ENCODE measurements around the gene IGDCC3.

The IGDCC3 gene

GRCh38 chr15:65326818-65327217, 51.0 kb downstream of the IGDCC3 start:
- DNase-seq (ENCODE audit: low read depth) = no peak

- DNase-seq (ENCODE audit: low read depth) = no peak
Observed at GRCh38 chr15:65326117-65326526, 51.7 kb downstream of the IGDCC3 start.

GRCh38 chr15:65323071-65323511, 54.7 kb downstream of the IGDCC3 start:
- no peak for DNase-seq (ENCODE audit: low read depth)

DNA sequence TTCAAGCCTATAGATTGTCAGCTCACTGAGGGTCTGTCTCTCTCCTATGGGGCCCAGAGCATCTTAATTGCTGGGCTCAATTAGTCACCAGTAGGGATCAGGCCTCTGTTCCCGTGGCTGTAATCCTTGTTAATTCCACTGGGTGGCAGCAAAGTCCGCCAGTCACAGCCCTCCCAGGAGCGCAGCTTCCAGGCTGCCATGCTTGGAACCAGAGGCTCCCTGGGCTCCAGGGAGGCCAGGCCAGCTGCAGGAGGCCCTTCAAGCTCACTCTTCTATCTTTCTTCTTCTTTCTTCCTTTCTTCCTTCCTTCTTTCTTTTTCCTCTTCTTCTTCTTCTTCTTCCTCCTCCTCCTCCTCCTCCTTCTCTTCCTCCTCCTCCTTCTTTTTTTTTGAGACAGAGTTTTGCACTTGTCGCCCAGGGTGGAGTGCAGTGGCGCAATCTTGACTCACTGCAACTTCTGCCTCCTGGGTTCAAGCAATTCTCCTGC, 58.9 kb downstream of the IGDCC3 start:
- peak; percentile 60 for DNase-seq (ENCODE audit: low read depth)

- DNase-seq (ENCODE audit: low read depth) = no peak
Observed at GRCh38 chr15:65312400-65312916, 65.3 kb downstream of the IGDCC3 start.

DNA sequence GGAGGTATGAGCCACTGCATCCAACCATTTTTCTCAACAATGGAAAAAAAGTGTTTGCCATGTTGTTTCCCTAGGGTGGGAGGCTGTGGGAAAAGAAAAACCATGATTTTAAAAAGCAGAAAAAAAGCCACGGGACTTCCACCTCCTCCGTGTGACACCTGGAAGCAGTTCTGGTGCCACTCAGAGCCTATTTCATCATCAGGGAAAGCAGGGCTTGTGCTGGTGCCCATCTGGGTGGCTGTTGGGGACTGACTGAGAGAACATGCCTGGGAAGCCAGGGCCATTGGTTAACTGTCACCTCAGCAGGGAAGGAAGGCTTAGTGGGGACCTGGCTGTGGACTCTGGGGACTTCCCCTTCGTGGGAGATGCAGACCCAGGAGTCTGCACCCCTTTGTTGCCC, 66.0 kb downstream of the IGDCC3 start:
- DNase-seq (ENCODE audit: low read depth) = no peak

DNA sequence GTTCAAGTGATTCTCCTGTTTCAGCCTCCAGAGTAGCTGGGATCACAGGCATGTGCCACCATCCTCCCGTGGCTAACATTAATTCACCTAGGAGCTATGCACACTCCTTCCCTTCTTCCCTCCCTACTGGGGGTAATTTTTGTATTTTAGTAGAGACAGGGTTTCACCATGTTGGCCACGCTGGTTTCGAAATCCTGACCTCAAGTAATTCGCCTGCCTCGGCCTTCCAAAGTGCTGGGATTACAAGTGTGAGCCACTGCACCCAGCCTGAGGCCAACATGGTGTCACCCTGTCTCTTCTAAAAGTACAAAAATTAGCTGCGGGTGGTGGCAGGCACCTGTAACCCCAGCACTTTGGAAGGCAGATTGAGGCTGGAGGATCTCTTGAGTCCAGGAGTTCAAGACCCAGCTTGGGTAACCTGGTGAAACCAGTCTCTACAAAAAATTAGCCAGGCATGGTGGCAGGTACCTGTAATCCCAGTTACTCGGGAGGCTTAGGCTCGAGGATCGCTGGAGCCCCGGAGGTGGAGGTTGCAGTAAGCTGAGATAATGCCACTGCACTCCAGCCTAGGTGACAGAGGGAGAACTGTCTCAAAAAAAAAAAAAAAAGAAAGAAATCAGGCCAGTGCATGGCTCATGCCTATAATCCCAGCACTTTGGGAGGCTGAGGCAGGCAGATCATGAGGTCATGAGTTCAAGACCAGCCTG, 67.2 kb downstream of the IGDCC3 start:
- DNase-seq (ENCODE audit: low read depth) = no peak

DNA sequence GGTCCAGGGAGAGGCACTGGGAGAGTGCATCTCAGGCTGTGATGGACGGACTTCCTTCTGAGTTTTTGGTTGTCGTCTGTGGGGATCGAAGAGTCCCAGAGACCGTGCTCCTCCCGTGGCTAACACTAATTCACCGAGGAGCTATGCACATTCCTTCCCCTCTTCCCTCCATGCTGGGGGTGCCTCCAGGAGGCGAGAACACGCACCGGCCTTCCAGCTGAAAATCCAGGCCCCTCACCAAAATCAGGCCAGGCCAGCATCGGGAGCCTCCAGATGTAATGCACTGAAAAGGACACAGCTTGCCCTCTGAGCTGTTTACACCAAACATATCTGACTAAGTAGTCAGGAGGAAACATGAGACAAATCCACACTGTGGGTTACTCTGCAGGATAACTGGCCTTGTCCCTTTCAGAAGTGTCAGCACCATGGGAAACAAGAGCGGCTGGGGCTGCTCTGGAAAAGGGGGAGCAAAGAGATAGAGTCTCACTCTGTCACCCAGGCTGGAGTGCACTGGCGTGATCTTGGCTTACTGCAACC, 67.9 kb downstream of the IGDCC3 start:
- DNase-seq (ENCODE audit: low read depth) = no peak

DNA sequence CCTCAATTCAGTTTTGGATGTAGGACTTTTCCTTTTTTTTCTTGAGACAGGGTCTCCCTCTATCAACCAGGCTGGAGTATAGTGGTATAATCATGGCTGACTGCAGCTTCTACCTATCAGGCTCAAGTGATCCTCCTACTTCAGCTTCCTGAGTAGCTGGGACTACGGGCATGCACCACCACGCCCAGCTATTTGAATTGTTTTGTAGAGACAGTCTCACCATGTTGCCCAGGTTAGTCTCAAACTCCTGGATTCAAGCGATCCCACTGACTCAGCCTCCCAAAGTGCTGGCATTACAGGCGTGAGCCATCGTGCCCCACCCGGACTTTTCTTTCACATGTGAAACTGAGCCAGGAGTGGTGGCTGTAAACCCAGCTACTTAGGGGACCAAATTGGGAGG, 69.8 kb downstream of the IGDCC3 start:
- no peak for DNase-seq (ENCODE audit: low read depth)

DNA sequence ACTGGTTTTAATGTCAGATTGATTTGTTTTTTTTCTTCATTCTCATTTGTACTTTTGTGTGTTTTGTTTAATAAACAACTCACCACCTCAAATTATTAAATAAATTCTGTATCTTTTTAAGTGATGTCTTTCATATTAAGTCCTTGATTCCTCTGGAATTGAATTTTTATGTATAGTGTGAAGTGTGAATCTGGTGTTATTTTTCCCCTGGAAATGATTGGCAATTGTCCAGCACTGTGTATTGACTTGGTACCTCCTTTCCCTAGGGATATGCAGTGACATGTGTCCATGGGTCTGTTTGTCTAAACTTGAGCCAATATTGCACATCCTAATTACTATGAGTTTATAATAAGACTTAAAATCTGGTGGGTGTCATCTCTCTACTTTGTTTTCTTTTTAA, 71.3 kb downstream of the IGDCC3 start:
- no peak for DNase-seq (ENCODE audit: low read depth)

DNA sequence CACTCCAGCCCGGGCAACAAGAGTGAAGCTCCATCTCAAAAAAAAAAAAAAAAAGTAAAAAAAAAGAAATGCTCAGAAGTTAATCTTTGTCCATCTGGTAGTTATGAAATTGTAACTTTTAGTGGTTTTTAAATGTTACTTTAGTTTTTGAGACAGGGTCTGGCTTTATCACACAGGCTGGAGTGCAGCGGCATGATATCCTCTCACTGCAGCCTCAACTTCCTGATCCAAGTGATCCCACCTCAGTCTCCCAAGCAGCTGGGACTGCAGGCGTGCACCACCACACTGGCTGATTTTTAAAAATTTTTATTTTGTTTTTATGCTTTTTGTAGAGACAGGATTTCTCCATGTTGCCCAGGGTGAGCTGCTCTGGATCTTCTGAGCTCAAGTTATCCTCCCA, 72.0 kb downstream of the IGDCC3 start:
- no peak for DNase-seq (ENCODE audit: low read depth)

DNA sequence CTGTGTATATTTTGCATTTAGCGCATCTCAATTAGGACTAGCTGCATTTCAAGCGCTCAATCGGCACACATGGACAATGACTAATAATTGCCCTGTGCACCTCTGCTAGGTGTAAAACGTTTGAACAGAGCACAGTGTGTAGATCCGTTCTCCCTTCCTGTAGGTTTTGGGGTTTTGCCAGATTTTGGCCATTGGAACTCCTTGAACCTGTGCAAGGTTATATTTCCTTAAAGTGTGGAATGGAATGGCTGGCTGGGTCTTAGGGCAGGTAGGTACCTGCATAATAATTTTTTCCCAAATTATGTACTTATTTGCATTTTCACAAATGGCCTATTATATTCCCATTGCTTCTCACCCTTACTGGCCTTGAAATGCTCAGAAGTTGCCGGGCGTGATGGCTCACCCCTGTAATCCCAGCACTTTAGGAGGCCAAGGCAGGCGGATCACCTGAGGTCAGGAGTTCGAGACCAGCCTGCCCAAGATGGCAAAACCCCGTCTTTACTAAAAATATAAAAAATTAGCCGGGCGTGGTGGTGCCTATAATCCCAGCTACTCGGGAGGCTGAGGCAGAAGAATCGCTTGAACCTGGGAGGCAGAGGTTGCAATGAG, 72.5 kb downstream of the IGDCC3 start:
- DNase-seq (ENCODE audit: low read depth) = no peak

- DNase-seq (ENCODE audit: low read depth) = peak; percentile 73
Observed at GRCh38 chr15:65304381-65305149, 73.2 kb downstream of the IGDCC3 start, which contains the start of gene RNU5B-1. TSS of gene RNU5B-1 (plus strand) at chr15:65304677.

- DNase-seq (ENCODE audit: low read depth) = no peak
Observed at GRCh38 chr15:65303687-65304380, 74.0 kb downstream of the IGDCC3 start.

DNA sequence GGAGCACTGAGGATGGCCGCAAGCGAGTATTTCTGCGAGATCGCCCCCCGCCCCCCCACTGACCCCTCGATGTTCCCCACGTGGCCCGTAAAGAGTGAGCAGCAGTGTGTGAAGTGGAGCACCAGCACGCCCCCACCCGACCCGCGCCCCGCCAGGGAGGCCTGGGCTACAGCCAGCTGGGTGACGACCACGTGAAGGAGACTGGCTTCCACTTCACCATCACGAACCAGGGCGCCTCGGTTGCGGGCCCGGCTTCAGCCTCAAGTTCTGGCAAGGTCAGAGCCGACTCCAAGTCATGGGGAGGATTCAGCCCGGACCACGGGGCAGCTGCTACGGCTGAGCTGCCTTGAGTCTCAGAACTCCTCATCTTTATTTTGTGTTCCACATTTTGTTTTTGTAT, 75.7 kb downstream of the IGDCC3 start:
- no peak for DNase-seq (ENCODE audit: low read depth)

GRCh38 chr15:65300924-65301441, 76.8 kb downstream of the IGDCC3 start:
- DNase-seq (ENCODE audit: low read depth) = no peak

GRCh38 chr15:65298731-65299130, 79.1 kb downstream of the IGDCC3 start:
- no peak for DNase-seq (ENCODE audit: low read depth)

- no peak for DNase-seq (ENCODE audit: low read depth)
Observed at GRCh38 chr15:65292938-65293518, 84.8 kb downstream of the IGDCC3 start.

DNA sequence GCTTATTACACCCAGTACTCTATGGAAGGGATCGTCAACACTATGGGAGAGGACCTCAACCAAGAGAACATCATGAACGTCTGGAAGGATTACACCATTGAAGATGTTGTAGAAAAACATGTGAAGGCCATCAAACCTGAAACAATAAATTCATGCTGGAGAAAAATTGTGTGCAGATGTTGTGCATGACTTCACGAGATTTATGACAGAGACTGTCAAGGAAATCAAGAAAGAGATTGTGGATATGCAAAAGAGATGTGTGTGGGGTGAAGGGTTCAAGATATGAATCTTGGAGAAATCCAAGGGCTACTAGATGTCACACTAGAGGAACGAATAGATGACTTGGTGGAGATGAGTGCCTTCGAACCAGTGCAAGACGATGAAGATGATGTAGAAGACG, 87.6 kb downstream of the IGDCC3 start:
- DNase-seq (ENCODE audit: low read depth) = no peak

DNA sequence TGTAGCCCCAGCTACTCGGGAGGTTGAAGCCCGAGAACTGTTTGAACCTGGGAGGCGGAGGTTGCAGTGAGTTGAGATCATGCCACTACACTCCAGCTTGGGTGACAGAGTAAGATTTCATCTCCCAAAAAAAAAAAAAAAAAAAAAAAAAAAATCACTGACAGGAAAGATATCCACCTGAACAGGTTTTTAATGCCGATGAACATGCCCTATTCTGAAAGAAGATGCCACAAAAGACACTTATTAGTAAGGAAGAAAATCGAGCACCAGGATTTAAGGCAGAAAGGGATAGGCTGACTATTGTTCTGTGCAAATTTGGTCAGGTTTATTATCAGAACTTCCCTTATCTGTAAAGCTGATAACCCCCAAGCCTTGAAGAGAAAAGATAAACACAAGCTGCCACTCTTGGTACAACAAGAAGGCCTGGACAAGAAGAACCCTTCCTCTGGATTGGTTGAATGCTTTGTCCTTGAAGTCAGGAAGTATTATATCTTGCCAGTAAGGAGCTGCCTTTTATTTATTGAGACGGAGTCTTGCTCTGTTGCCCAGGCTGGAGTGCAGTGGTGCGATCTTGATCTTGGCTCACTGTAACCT, 88.4 kb downstream of the IGDCC3 start:
- DNase-seq (ENCODE audit: low read depth) = no peak

DNA sequence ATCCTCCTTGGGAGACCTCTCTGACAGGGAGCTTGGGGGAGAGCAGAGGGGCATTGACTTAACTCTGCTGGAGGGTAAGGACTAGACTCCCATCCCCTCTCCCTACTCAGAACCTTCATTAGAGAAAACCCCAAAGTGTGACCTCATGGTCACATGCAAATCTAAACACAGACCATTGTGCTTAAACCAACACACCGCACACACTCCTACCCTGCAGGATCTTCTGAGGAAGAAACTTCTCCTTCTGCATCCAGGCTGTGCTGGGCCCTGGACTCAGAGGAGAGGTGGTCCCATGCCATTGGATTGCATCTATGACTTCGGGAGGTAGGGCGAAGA, 90.3 kb downstream of the IGDCC3 start:
- no peak for DNase-seq (ENCODE audit: low read depth)
